SK-N-SH (cell line): ENCODE measurements around the gene IFT25. TPM values are rescaled to one million over a fixed set of nuclear protein-coding genes. Genes with fewer than 3 reads are reported as not detected.

ENCODE experiments used
- CTCF ChIA-PET: fragments of 300-600, 350-600 bp; formaldehyde crosslinking; extraction: SDS; loops from one replicate; lab custom pipeline; 2021; lab: Yijun Ruan, JAX
- POLR2A ChIA-PET: fragments of 350-600 bp; sonication (Branson Sonifier 250); formaldehyde crosslinking; extraction: SDS; loops from one replicate; lab custom pipeline; 2020; ENCODE audit warnings: antibody characterized with exemption, inconsistent platforms; lab: Yijun Ruan, JAX
- DNase-seq: peaks from one replicate; pipeline ENCODE4 v3.0.0; 2012
- H2AFZ ChIP-seq: fragments of 200-600 bp; sonication (generic); 2 replicates; pipeline ENCODE4 v1.8.1; 2016; ENCODE audit warnings: antibody characterized with exemption, mild to moderate bottlenecking, low read depth
- H3F3A ChIP-seq: fragments of 200-600 bp; sonication (generic); replicated peaks from 2 replicates; pipeline ENCODE3; 2016; ENCODE audit warnings: antibody characterized with exemption, mild to moderate bottlenecking; ENCODE audit not compliant: insufficient read depth
- H3K27ac ChIP-seq, 2 experiments: fragments of 200-500 bp in 1 of 2; fragments of 200-600 bp in 1 of 2; sonication (Bioruptor generic) in 1 of 2; sonication (generic), shearing (Covaris generic) in 1 of 2; 2 replicates each; pipeline versions ENCODE4 v1.5.1 to v1.6.1; 2014 to 2016; ENCODE audit warnings: low read depth in 2 of 2, inconsistent platforms in 1 of 2, low read length in 1 of 2, mild to moderate bottlenecking in 1 of 2, mixed read lengths in 1 of 2
- H3K27me3 ChIP-seq: fragments of 200-600 bp; sonication (generic), shearing (Covaris generic); 2 replicates; pipeline ENCODE4 v1.6.1; 2016; ENCODE audit warnings: mixed run types; ENCODE audit not compliant: insufficient read depth
- H3K36me3 ChIP-seq, 2 experiments: fragments of 200-500 bp in 1 of 2; fragments of 200-600 bp in 1 of 2; sonication (Bioruptor generic) in 1 of 2; sonication (generic) in 1 of 2; replicated peaks in 1 of 2; 2 replicates each; pipeline versions ENCODE3 to v1.5.1; 2014 to 2016; ENCODE audit warnings: low read length in 1 of 2, mild to moderate bottlenecking in 1 of 2; ENCODE audit not compliant: insufficient read depth in 2 of 2, control insufficient read depth in 1 of 2
- H3K4me1 ChIP-seq, 2 experiments: fragments of 200-500 bp in 1 of 2; fragments of 200-600 bp in 1 of 2; sonication (Bioruptor generic) in 1 of 2; sonication (generic), shearing (Covaris generic) in 1 of 2; 2 replicates each; pipeline versions ENCODE4 v1.5.1 to v1.6.1; 2014 to 2016; ENCODE audit warnings: low read depth in 1 of 2, low read length in 1 of 2, mixed run types in 1 of 2; ENCODE audit not compliant: insufficient read depth in 2 of 2, control insufficient read depth in 1 of 2
- H3K4me2 ChIP-seq: fragments of 200-600 bp; sonication (generic), shearing (Covaris generic); 2 replicates; pipeline ENCODE4 v1.6.1; 2017; ENCODE audit warnings: mixed run types
- H3K4me3 ChIP-seq, 2 experiments: fragments of 200-500 bp in 1 of 2; fragments of 200-600 bp in 1 of 2; sonication (Bioruptor generic) in 1 of 2; sonication (generic), shearing (Covaris generic) in 1 of 2; 2 replicates each; pipeline versions ENCODE4 v1.5.1 to v1.8.1; 2014 to 2016; ENCODE audit warnings: low read depth in 2 of 2, inconsistent platforms in 1 of 2, low read length in 1 of 2, mild to moderate bottlenecking in 1 of 2, mixed read lengths in 1 of 2, moderate library complexity in 1 of 2
- H3K79me2 ChIP-seq: fragments of 200-600 bp; sonication (generic); 2 replicates; pipeline ENCODE4 v1.8.1; 2017; ENCODE audit warnings: mild to moderate bottlenecking; ENCODE audit not compliant: insufficient read depth
- H3K9ac ChIP-seq: fragments of 200-600 bp; sonication (generic); 2 replicates; pipeline ENCODE4 v1.6.1; 2017; ENCODE audit warnings: mixed run types
- H3K9me2 ChIP-seq: fragments of 200-600 bp; sonication (generic); 2 replicates; pipeline ENCODE4 v1.6.1; 2017; ENCODE audit warnings: mixed run types
- H3K9me3 ChIP-seq: fragments of 200-600 bp; sonication (generic); 2 replicates; pipeline ENCODE4 v1.6.1; 2017; ENCODE audit warnings: mixed run types, mild to moderate bottlenecking, moderate library complexity
- H4K20me1 ChIP-seq: fragments of 200-600 bp; sonication (generic); 2 replicates; pipeline ENCODE4 v1.6.1; 2017; ENCODE audit warnings: mild to moderate bottlenecking, mixed run types; ENCODE audit not compliant: insufficient read depth
- ELF1 ChIP-seq: IDR thresholded peaks from 2 replicates; pipeline ENCODE4 v1.4.0; 2012
- EP300 ChIP-seq, 2 experiments: IDR thresholded peaks; 2 replicates each; pipeline versions ENCODE4 v1.4.0 to v1.6.1; 2012; ENCODE audit warnings: borderline replicate concordance in 1 of 2, low read depth in 1 of 2, low read length in 1 of 2
- EZH2phosphoT487 ChIP-seq: fragments of 200-600 bp; sonication (generic); IDR thresholded peaks from 2 replicates; pipeline ENCODE4 v1.6.1; 2017; ENCODE audit warnings: low read depth, mixed run types, mild to moderate bottlenecking, antibody characterized with exemption, moderate library complexity, borderline replicate concordance
- FOXM1 ChIP-seq: IDR thresholded peaks from 2 replicates; pipeline ENCODE4 v1.4.0; 2012; ENCODE audit warnings: low read depth, mild to moderate bottlenecking
- NRF1 ChIP-seq: IDR thresholded peaks from 2 replicates; pipeline ENCODE4 v1.6.1; 2012; ENCODE audit warnings: low read depth, mild to moderate bottlenecking, low read length
- RCOR1 ChIP-seq: fragments of 150-350 bp; IDR thresholded peaks from 2 replicates; pipeline ENCODE4 v1.6.1; 2017; ENCODE audit warnings: antibody characterized with exemption, low read length
- SIN3A ChIP-seq: IDR thresholded peaks from 2 replicates; pipeline ENCODE4 v1.6.1; 2012; ENCODE audit warnings: low read depth, mild to moderate bottlenecking, low read length, moderate library complexity, borderline replicate concordance
- SMC3 ChIP-seq: IDR thresholded peaks from 2 replicates; pipeline ENCODE4 v1.6.1; 2012; ENCODE audit warnings: low read depth, low read length, improper control_type of control experiment
- TCF12 ChIP-seq: IDR thresholded peaks from 2 replicates; pipeline ENCODE4 v1.4.0; 2012
- WGBS: methylation state at CpG from one replicate; pipeline ENCODE4 v1.1.6; 2017; ENCODE audit warnings: low lambda C conversion rate; 5-methylcytosine and 5-hydroxymethylcytosine counted together
- polyA plus RNA-seq, 3 experiments: library from polyadenylated mRNA; depleted of rRNA; stranded (reverse); fragments of >200 nt; gene quantifications; 2 replicates each; pipeline ENCODE4 v1.2.3, GENCODE V29; 2012
- TF ChIP-seq, protein P1 (sequence below): fragments of 150-350 bp; IDR thresholded peaks from 2 replicates; pipeline ENCODE4 v1.6.1; 2017; ENCODE audit warnings: antibody characterized with exemption, low read length, low read depth, borderline replicate concordance
- TF ChIP-seq, protein P2 (sequence below): IDR thresholded peaks from 2 replicates; pipeline ENCODE4 v1.4.0; 2012; ENCODE audit warnings: low read depth
- TF ChIP-seq, protein P3 (sequence below): fragments of 150-350 bp; IDR thresholded peaks from 2 replicates; pipeline ENCODE4 v1.6.1; 2016; ENCODE audit warnings: mild to moderate bottlenecking, low read depth, low read length
- TF ChIP-seq, protein P4 (sequence below): IDR thresholded peaks from 2 replicates; pipeline ENCODE4 v1.4.0; 2012; ENCODE audit warnings: low read depth, borderline replicate concordance
- TF ChIP-seq, protein P5 (sequence below): IDR thresholded peaks from 2 replicates; pipeline ENCODE4 v1.4.0; 2012; ENCODE audit warnings: low read depth, borderline replicate concordance

IFT25 gene
- polyA plus RNA-seq, 1 of the 3 experiments (the other 2 are of a cell fraction): 25.7 TPM

DNA sequence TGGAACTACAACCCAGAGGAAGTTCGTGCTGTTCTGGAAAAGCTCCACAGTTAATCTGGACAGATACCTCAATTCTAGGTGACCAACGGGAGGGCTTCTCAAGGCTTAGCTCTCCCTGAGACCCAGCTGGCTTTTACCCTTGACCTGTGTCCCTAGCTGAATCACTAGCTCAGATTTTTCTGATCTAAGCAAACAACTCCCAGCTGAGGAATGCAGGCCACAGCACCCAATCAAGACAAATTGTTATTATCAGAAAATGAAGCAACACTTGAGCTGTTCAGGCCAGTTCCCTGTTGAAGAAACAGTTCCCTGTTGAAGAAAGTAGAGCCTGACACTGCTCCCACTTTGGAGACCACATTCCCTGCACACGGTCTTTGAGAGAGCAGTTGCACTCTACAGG is 35.6 kb downstream of the IFT25 start:
- no peaks in the 10 kb centered on the region for H3K9me3 ChIP-seq
- H3K27ac ChIP-seq: no peak overlapping the region
- no peaks in the 10 kb centered on the region for H4K20me1 ChIP-seq
- no peak overlapping the region for H3K9ac ChIP-seq
- no peaks in the 10 kb centered on the region for H3K4me1 ChIP-seq
- H3K9me2 ChIP-seq: no peaks in the 10 kb centered on the region
- no peak overlapping the region for H2AFZ ChIP-seq
- H3K4me2 ChIP-seq: no peak overlapping the region
- ChIA-PET CTCF (interaction anchor here (0.9 to 1.4 kb wide), 3 partner anchors 9 to 50 kb away, joined by 3 to 5 read pairs (median 4); no protein-coding TSS in a partner anchor), POLR2A (no interaction called here)
- H3K79me2 ChIP-seq: no peaks in the 10 kb centered on the region
- no peaks in the 10 kb centered on the region for H3K27me3 ChIP-seq
- WGBS: 96% methylated on average over 3 of the region's 3 CpGs
- H3K4me3 ChIP-seq: no peak overlapping the region
- no peaks in the 10 kb centered on the region for H3F3A ChIP-seq
- no peak for TF ChIP-seq EP300 (IDR thresholded peaks at IDR 0.05; ENCODE audit: borderline replicate concordance in 1 of 2, low read depth in 1 of 2, low read length in 1 of 2)
- peaks cover 2 to 3% of the 10 kb centered on the region in 2 experiments for H3K36me3 ChIP-seq
- no peak for DNase-seq

DNA sequence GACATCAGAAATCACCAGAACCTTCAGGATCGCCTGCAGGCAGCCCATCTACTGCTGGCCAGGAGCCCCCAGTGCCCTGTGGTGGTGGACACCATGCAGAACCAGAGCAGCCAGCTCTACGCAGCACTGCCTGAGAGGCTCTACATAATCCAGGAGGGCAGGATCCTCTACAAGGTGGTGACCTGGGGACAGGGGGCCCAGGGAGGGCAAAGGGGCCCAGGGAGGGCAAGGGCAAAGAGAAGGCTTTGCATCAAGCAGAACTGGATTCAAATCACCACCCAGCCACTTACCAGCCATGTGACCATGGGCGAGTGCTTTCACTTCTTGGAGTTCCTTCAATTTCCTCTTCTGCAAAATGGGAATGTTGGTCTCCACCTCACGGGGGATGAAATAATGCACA is 39.4 kb downstream of the IFT25 start:
- POLR2A ChIA-PET: no interaction called here
- H3K9me2 ChIP-seq: no peaks in the 10 kb centered on the region
- H3K4me1 ChIP-seq: no peaks in the 10 kb centered on the region; a peak in 1 of 4 replicates
- CTCF ChIA-PET: interaction anchor here (1.7 kb wide), 1 partner anchor 28 kb away, joined by 4 read pairs; no protein-coding TSS in a partner anchor
- no peak overlapping the region for H3K27ac ChIP-seq
- no peak for TF ChIP-seq EP300 (IDR thresholded peaks at IDR 0.05; ENCODE audit: borderline replicate concordance in 1 of 2, low read depth in 1 of 2, low read length in 1 of 2)
- no peak for TF ChIP-seq TCF12
- TF ChIP-seq, protein P1, sequence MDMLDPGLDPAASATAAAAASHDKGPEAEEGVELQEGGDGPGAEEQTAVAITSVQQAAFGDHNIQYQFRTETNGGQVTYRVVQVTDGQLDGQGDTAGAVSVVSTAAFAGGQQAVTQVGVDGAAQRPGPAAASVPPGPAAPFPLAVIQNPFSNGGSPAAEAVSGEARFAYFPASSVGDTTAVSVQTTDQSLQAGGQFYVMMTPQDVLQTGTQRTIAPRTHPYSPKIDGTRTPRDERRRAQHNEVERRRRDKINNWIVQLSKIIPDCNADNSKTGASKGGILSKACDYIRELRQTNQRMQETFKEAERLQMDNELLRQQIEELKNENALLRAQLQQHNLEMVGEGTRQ: no peak
- TF ChIP-seq, protein P2, sequence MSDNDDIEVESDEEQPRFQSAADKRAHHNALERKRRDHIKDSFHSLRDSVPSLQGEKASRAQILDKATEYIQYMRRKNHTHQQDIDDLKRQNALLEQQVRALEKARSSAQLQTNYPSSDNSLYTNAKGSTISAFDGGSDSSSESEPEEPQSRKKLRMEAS: no peak
- TF ChIP-seq RCOR1: no peak
- no peak for TF ChIP-seq EZH2phosphoT487
- H3K36me3 ChIP-seq: no peaks in the 10 kb centered on the region
- H3K27me3 ChIP-seq: no peaks in the 10 kb centered on the region
- no peaks in the 10 kb centered on the region for H4K20me1 ChIP-seq
- H3K4me2 ChIP-seq: no peak overlapping the region
- no peak overlapping the region for H3K9ac ChIP-seq
- DNase-seq: no peak
- H2AFZ ChIP-seq: no peak overlapping the region
- 96% methylated on average over 4 of the region's 4 CpGs for WGBS
- H3K9me3 ChIP-seq: no peaks in the 10 kb centered on the region
- H3K4me3 ChIP-seq: no peak overlapping the region
- no peaks in the 10 kb centered on the region for H3F3A ChIP-seq
- no peaks in the 10 kb centered on the region for H3K79me2 ChIP-seq

DNA sequence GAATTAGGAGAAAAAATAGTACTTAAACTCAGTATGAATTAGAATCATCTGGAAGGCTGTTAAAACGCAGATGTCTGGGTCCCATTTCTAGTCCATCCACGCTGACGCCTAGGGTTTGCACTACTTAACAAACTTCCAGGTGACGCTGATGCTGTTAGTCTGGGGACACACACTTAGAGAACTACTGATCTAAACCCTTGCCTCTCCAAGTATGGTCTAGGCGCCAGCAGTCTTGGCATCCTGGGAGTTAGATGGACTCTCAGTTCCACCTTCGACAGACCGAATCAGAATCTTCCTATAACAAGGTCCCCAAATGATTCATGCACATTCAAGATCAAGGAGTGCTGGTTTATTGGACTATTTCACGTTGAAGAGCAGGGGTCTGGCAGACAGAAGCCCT is 40.0 kb downstream of the IFT25 start:
- Histone ChIP-seq H3F3A (no peaks in the 10 kb centered on the region), H3K9me2 (no peaks in the 10 kb centered on the region), H4K20me1 (no peaks in the 10 kb centered on the region), H3K4me1 (no peaks in the 10 kb centered on the region; a peak in 1 of 4 replicates), H3K36me3 (no peaks in the 10 kb centered on the region), H3K9ac (no peak overlapping the region), H3K79me2 (no peaks in the 10 kb centered on the region), H3K27me3 (no peaks in the 10 kb centered on the region), H3K27ac (no peak overlapping the region), H3K4me2 (no peak overlapping the region), H2AFZ (no peak overlapping the region), H3K4me3 (no peak overlapping the region), H3K9me3 (no peaks in the 10 kb centered on the region)
- CTCF ChIA-PET: no interaction called here
- 91% methylated on average over 8 of the region's 8 CpGs for WGBS
- POLR2A ChIA-PET: no interaction called here
- no peak for DNase-seq
- TF ChIP-seq SMC3 (no peak), SIN3A (no peak), TCF12 (no peak), FOXM1 (no peak), ELF1 (no peak), NRF1 (no peak), RCOR1 (no peak)
- TF ChIP-seq, protein P3, sequence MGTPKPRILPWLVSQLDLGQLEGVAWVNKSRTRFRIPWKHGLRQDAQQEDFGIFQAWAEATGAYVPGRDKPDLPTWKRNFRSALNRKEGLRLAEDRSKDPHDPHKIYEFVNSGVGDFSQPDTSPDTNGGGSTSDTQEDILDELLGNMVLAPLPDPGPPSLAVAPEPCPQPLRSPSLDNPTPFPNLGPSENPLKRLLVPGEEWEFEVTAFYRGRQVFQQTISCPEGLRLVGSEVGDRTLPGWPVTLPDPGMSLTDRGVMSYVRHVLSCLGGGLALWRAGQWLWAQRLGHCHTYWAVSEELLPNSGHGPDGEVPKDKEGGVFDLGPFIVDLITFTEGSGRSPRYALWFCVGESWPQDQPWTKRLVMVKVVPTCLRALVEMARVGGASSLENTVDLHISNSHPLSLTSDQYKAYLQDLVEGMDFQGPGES: no peak
- TF ChIP-seq, protein P4, sequence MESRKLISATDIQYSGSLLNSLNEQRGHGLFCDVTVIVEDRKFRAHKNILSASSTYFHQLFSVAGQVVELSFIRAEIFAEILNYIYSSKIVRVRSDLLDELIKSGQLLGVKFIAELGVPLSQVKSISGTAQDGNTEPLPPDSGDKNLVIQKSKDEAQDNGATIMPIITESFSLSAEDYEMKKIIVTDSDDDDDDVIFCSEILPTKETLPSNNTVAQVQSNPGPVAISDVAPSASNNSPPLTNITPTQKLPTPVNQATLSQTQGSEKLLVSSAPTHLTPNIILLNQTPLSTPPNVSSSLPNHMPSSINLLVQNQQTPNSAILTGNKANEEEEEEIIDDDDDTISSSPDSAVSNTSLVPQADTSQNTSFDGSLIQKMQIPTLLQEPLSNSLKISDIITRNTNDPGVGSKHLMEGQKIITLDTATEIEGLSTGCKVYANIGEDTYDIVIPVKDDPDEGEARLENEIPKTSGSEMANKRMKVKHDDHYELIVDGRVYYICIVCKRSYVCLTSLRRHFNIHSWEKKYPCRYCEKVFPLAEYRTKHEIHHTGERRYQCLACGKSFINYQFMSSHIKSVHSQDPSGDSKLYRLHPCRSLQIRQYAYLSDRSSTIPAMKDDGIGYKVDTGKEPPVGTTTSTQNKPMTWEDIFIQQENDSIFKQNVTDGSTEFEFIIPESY: no peak
- TF ChIP-seq, protein P5, sequence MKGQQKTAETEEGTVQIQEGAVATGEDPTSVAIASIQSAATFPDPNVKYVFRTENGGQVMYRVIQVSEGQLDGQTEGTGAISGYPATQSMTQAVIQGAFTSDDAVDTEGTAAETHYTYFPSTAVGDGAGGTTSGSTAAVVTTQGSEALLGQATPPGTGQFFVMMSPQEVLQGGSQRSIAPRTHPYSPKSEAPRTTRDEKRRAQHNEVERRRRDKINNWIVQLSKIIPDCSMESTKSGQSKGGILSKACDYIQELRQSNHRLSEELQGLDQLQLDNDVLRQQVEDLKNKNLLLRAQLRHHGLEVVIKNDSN: no peak
- TF ChIP-seq, protein P1: no peak
- TF ChIP-seq, protein P2: no peak
